Trophoblast cell (in vitro differentiated cells and primary cell): ENCODE data around the gene AHNAK.
A peak's percentile ranks its signal among the peaks of the same experiment; 100 is the strongest.

Experiments
- DNase-seq, 2 donors: peaks; one replicate each; pipeline ENCODE4 v3.0.0-alpha.2; 2016
- H2AFZ ChIP-seq: 2 replicates; pipeline ENCODE4 v1.6.1; 2013; ENCODE audit warnings: low read length, moderate library complexity, mild to moderate bottlenecking; ENCODE audit not compliant: insufficient read depth, poor library complexity
- H2AK5ac ChIP-seq: 2 replicates; pipeline ENCODE4 v1.6.1; 2013; ENCODE audit warnings: mild to moderate bottlenecking, low read length
- H2BK120ac ChIP-seq: 2 replicates; pipeline ENCODE4 v1.6.1; 2013; ENCODE audit warnings: low read length, mild to moderate bottlenecking, moderate library complexity; ENCODE audit not compliant: insufficient read depth, poor library complexity
- H2BK12ac ChIP-seq: 2 replicates; pipeline ENCODE4 v1.6.1; 2013; ENCODE audit warnings: mild to moderate bottlenecking, low read length, moderate library complexity
- H2BK5ac ChIP-seq: 2 replicates; pipeline ENCODE4 v1.6.1; 2013; ENCODE audit warnings: low read length, low read depth, moderate library complexity, mild to moderate bottlenecking; ENCODE audit not compliant: poor library complexity
- H3K14ac ChIP-seq: 2 replicates; pipeline ENCODE4 v1.6.1; 2013; ENCODE audit warnings: mild to moderate bottlenecking, low read length
- H3K18ac ChIP-seq: 2 replicates; pipeline ENCODE4 v1.6.1; 2013; ENCODE audit warnings: mild to moderate bottlenecking, low read length
- H3K23ac ChIP-seq: 2 replicates; pipeline ENCODE4 v1.6.1; 2013; ENCODE audit warnings: low read length
- H3K27ac ChIP-seq: 2 replicates; pipeline ENCODE4 v1.5.1; 2013; ENCODE audit warnings: low read depth, mild to moderate bottlenecking, inconsistent platforms, low read length, moderate library complexity
- H3K27me3 ChIP-seq: 2 replicates; pipeline ENCODE4 v1.6.1; 2013; ENCODE audit warnings: inconsistent platforms, mild to moderate bottlenecking, low read length, moderate library complexity; ENCODE audit not compliant: insufficient read depth
- H3K36me3 ChIP-seq, 2 experiments: 1 replicate in 1 of 2; 2 replicates in 1 of 2; pipeline ENCODE4 v1.6.1; 2013; ENCODE audit warnings: low read length in 2 of 2, mild to moderate bottlenecking in 2 of 2, moderate library complexity in 1 of 2; ENCODE audit not compliant: insufficient read depth in 2 of 2, control insufficient read depth in 1 of 2
- H3K4ac ChIP-seq: 2 replicates; pipeline ENCODE4 v1.6.1; 2013; ENCODE audit warnings: low read depth, mild to moderate bottlenecking, low read length, moderate library complexity
- H3K4me1 ChIP-seq, 2 experiments: 1 replicate in 1 of 2; 2 replicates in 1 of 2; pipeline ENCODE4 v1.6.1; 2013; ENCODE audit warnings: low read length in 2 of 2, mild to moderate bottlenecking in 2 of 2, moderate library complexity in 1 of 2; ENCODE audit not compliant: insufficient read depth in 2 of 2, control insufficient read depth in 1 of 2
- H3K4me2 ChIP-seq: 2 replicates; pipeline ENCODE4 v1.6.1; 2013; ENCODE audit warnings: inconsistent platforms, mild to moderate bottlenecking, low read length, moderate library complexity
- H3K4me3 ChIP-seq: 2 replicates; pipeline ENCODE4 v1.5.1; 2013; ENCODE audit warnings: mild to moderate bottlenecking, low read depth, low read length, inconsistent platforms
- H3K79me1 ChIP-seq: one replicate; pipeline ENCODE4 v1.6.1; 2013; ENCODE audit warnings: low read length
- H3K79me2 ChIP-seq: 2 replicates; pipeline ENCODE4 v1.6.1; 2013; ENCODE audit warnings: low read length, mild to moderate bottlenecking; ENCODE audit not compliant: control insufficient read depth, insufficient read depth, poor library complexity
- H3K9ac ChIP-seq: 2 replicates; pipeline ENCODE4 v1.6.1; 2013; ENCODE audit warnings: mild to moderate bottlenecking, low read length
- H3K9me3 ChIP-seq: 2 replicates; pipeline ENCODE4 v1.6.1; 2013; ENCODE audit warnings: low read depth, mild to moderate bottlenecking, control low read depth, inconsistent platforms, low read length; ENCODE audit not compliant: insufficient read depth
- H4K12ac ChIP-seq: 2 replicates; pipeline ENCODE4 v1.6.1; 2013; ENCODE audit warnings: low read depth, mild to moderate bottlenecking, low read length, moderate library complexity
- H4K8ac ChIP-seq: 2 replicates; pipeline ENCODE4 v1.6.1; 2013; ENCODE audit warnings: low read depth, mild to moderate bottlenecking, low read length, moderate library complexity
- H4K91ac ChIP-seq: one replicate; pipeline ENCODE4 v1.6.1; 2013; ENCODE audit warnings: low read depth, mild to moderate bottlenecking, low read length, moderate library complexity
- whole genome bisulfite sequencing: extraction: QIAGEN DNeasy Blood & Tissue Kit; methylation state at CpG from one replicate; pipeline ENCODE4 v1.1.7; 2013; ENCODE audit warnings: missing lambda C conversion rate; ENCODE audit not compliant: insufficient read length, insufficient coverage; ENCODE audit errors: extremely low coverage; 5-methylcytosine and 5-hydroxymethylcytosine counted together

AHNAK gene

GRCh38 chr11:62463121-62463542 lies 83.5 kb downstream of the AHNAK start:
- Histone ChIP-seq H2AFZ (no peak overlapping the region), H3K4me1 (peaks cover 7 to 13% of the 10 kb centered on the region in 2 experiments), H4K8ac (no peak overlapping the region), H3K23ac (no peak overlapping the region), H2BK5ac (no peak overlapping the region), H3K4ac (no peak overlapping the region), H3K27ac (no peak overlapping the region), H4K12ac (no peak overlapping the region), H2BK12ac (peak overlapping the region; percentile 34), H3K79me1 (peaks cover 12% of the 10 kb centered on the region), H3K79me2 (no peaks in the 10 kb centered on the region), H4K91ac (peak overlapping the region; percentile 16), H3K9me3 (no peaks in the 10 kb centered on the region), H3K27me3 (no peaks in the 10 kb centered on the region), H3K36me3 (no peaks in the 10 kb centered on the region), H3K18ac (no peak overlapping the region), H2AK5ac (no peak overlapping the region), H2BK120ac (no peak overlapping the region), H3K14ac (no peak overlapping the region), H3K9ac (no peak overlapping the region), H3K4me3 (no peak overlapping the region), H3K4me2 (no peak overlapping the region)
- no peak for DNase-seq
- WGBS: no CpG with 5 or more reads among the region's 6 CpGs

GRCh38 chr11:62462508-62462892 lies 84.1 kb downstream of the AHNAK start:
- DNase-seq: no peak
- Histone ChIP-seq H3K4me3 (no peak overlapping the region), H3K79me1 (peaks cover 9% of the 10 kb centered on the region), H3K9me3 (no peaks in the 10 kb centered on the region), H2BK12ac (peak overlapping the region; percentile 61), H3K27me3 (no peaks in the 10 kb centered on the region), H4K91ac (no peak overlapping the region), H4K12ac (no peak overlapping the region), H3K4me2 (no peak overlapping the region), H3K4me1 (peaks cover 7 to 8% of the 10 kb centered on the region in 2 experiments), H3K36me3 (no peaks in the 10 kb centered on the region), H2AK5ac (no peak overlapping the region), H3K9ac (no peak overlapping the region), H3K27ac (no peak overlapping the region), H3K23ac (no peak overlapping the region), H2BK120ac (no peak overlapping the region), H4K8ac (no peak overlapping the region), H2AFZ (no peak overlapping the region), H3K79me2 (no peaks in the 10 kb centered on the region), H3K18ac (no peak overlapping the region), H3K14ac (no peak overlapping the region), H2BK5ac (no peak overlapping the region), H3K4ac (no peak overlapping the region)
- WGBS: no CpG with 5 or more reads among the region's 9 CpGs

GRCh38 chr11:62461740-62462507 lies 84.7 kb downstream of the AHNAK start:
- Histone ChIP-seq H2BK5ac (no peak overlapping the region), H3K36me3 (no peaks in the 10 kb centered on the region), H3K23ac (no peak overlapping the region), H3K4me1 (peaks cover 3 to 4% of the 10 kb centered on the region in 2 experiments), H3K14ac (no peak overlapping the region), H3K79me2 (no peaks in the 10 kb centered on the region), H4K12ac (no peak overlapping the region), H3K79me1 (peaks cover 5% of the 10 kb centered on the region), H3K27me3 (no peaks in the 10 kb centered on the region), H3K18ac (no peak overlapping the region), H3K9ac (no peak overlapping the region), H2AK5ac (no peak overlapping the region), H2AFZ (no peak overlapping the region), H4K8ac (no peak overlapping the region), H4K91ac (peak overlapping the region; percentile 34), H2BK12ac (peak overlapping the region; percentile 61), H3K4me3 (no peak overlapping the region), H3K27ac (no peak overlapping the region), H2BK120ac (no peak overlapping the region), H3K4me2 (no peak overlapping the region), H3K9me3 (no peaks in the 10 kb centered on the region), H3K4ac (no peak overlapping the region)
- no peak for DNase-seq
- WGBS: no CpG with 5 or more reads among the region's 15 CpGs

- no peak overlapping the region for H3K27ac ChIP-seq
- H2AFZ ChIP-seq: no peak overlapping the region
- peak overlapping the region; percentile 14 for H3K18ac ChIP-seq
- peaks cover 3 to 7% of the 10 kb centered on the region in 2 experiments for H3K4me1 ChIP-seq
- no CpG with 5 or more reads among the region's 1 CpG for WGBS
- H3K79me1 ChIP-seq: peaks cover 5% of the 10 kb centered on the region
- H3K14ac ChIP-seq: no peak overlapping the region
- H4K8ac ChIP-seq: no peak overlapping the region
- no peak overlapping the region for H3K9ac ChIP-seq
- H4K12ac ChIP-seq: no peak overlapping the region
- H3K23ac ChIP-seq: no peak overlapping the region
- no peak overlapping the region for H2AK5ac ChIP-seq
- no peaks in the 10 kb centered on the region for H3K27me3 ChIP-seq
- H3K4ac ChIP-seq: no peak overlapping the region
- H3K9me3 ChIP-seq: peaks cover 2% of the 10 kb centered on the region
- no peak for DNase-seq
- H3K4me3 ChIP-seq: no peak overlapping the region
- H2BK5ac ChIP-seq: no peak overlapping the region
- H4K91ac ChIP-seq: no peak overlapping the region
- no peak overlapping the region for H3K4me2 ChIP-seq
- peak overlapping the region; percentile 51 for H2BK12ac ChIP-seq
- no peaks in the 10 kb centered on the region for H3K36me3 ChIP-seq
- peak overlapping the region; percentile 20 for H2BK120ac ChIP-seq
- no peaks in the 10 kb centered on the region for H3K79me2 ChIP-seq
Measured at GRCh38 chr11:62459080-62459479, 87.5 kb downstream of the AHNAK start.
